ENCODE results near the gene PARM1. TPM values are rescaled to one million over a fixed set of nuclear protein-coding genes. Genes with fewer than 3 reads are reported as not detected.

The PARM1 gene
- polyA plus RNA-seq, 1 of the 3 experiments (the other 2 are of a cell fraction): not detected

GRCh38 chr4:75080888-75081287 is 148.0 kb downstream of the PARM1 start:
- no peaks in the 10 kb centered on the region for H3F3A ChIP-seq (replicated peaks; ENCODE audit: insufficient read depth)
- H4K20me1 ChIP-seq (ENCODE audit: insufficient read depth): no peaks in the 10 kb centered on the region
- ChIA-PET CTCF (no interaction called here), POLR2A (no interaction called here)
- H3K9me3 ChIP-seq: no peaks in the 10 kb centered on the region
- no peak overlapping the region for H3K4me2 ChIP-seq
- H3K9me2 ChIP-seq: no peaks in the 10 kb centered on the region
- no peak overlapping the region for H3K9ac ChIP-seq
- TF ChIP-seq NRF1 (IDR thresholded peaks at IDR 0.05; ENCODE audit: low read depth, low read length) (no peak), TAF1 (IDR thresholded peaks at IDR 0.05; ENCODE audit: borderline replicate concordance, low read depth, low read length) (no peak), RFX5 (IDR thresholded peaks at IDR 0.05; ENCODE audit: low read length) (no peak), SIN3A (IDR thresholded peaks at IDR 0.05; ENCODE audit: borderline replicate concordance, low read depth, low read length) (no peak), POLR2AphosphoS5 (IDR thresholded peaks at IDR 0.05; ENCODE audit: low read depth, low read length) (no peak), RAD21 (IDR thresholded peaks at IDR 0.05; ENCODE audit: low read length) (no peak)
- TF ChIP-seq, protein P1, sequence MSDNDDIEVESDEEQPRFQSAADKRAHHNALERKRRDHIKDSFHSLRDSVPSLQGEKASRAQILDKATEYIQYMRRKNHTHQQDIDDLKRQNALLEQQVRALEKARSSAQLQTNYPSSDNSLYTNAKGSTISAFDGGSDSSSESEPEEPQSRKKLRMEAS (IDR thresholded peaks at IDR 0.05; ENCODE audit: low read depth): no peak
- H3K27me3 ChIP-seq (ENCODE audit: insufficient read depth): no peaks in the 10 kb centered on the region
- H3K79me2 ChIP-seq (ENCODE audit: insufficient read depth): no peaks in the 10 kb centered on the region
- no peak overlapping the region for H3K27ac ChIP-seq (ENCODE audit: low read depth in 2 of 2, low read length in 1 of 2)
- no peaks in the 10 kb centered on the region for H3K4me1 ChIP-seq (ENCODE audit: control insufficient read depth in 1 of 2, insufficient read depth in 2 of 2, low read depth in 1 of 2, low read length in 1 of 2)
- no peak overlapping the region for H3K4me3 ChIP-seq (ENCODE audit: low read depth in 2 of 2, low read length in 1 of 2)
- no peak for DNase-seq
- H2AFZ ChIP-seq (ENCODE audit: low read depth): no peak overlapping the region
- WGBS (ENCODE audit: low lambda C conversion rate): 7% methylated on average over 2 of the region's 2 CpGs
- H3K36me3 ChIP-seq (replicated peaks in 1 of 2; ENCODE audit: control insufficient read depth in 1 of 2, insufficient read depth in 2 of 2, low read length in 1 of 2): no peaks in the 10 kb centered on the region

DNA sequence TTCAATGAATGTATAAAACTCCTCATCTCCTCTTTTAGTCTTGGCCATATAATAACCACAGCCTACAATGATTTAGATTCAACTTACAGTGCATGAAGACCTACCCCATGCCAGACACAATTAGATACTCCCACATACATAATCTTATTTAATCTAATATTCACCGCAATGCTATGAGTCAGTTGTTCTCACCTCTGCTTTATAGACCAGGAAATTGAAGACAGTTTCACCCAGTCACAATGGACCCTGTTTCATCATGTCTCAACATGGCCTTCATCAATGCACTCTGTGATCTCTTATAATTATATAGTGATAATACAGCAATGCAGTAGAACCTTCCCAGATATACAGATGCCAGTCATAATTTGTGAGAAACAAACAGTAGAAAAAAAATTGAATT is 148.6 kb downstream of the PARM1 start:
- no peak overlapping the region for H2AFZ ChIP-seq (ENCODE audit: low read depth)
- no peak overlapping the region for H3K4me2 ChIP-seq
- H3K27ac ChIP-seq (ENCODE audit: low read depth in 2 of 2, low read length in 1 of 2): no peak overlapping the region
- no peaks in the 10 kb centered on the region for H3K79me2 ChIP-seq (ENCODE audit: insufficient read depth)
- H3K9ac ChIP-seq: no peak overlapping the region
- CTCF ChIA-PET: no interaction called here
- DNase-seq: no peak
- no peaks in the 10 kb centered on the region for H3K27me3 ChIP-seq (ENCODE audit: insufficient read depth)
- H3K36me3 ChIP-seq (replicated peaks in 1 of 2; ENCODE audit: control insufficient read depth in 1 of 2, insufficient read depth in 2 of 2, low read length in 1 of 2): no peaks in the 10 kb centered on the region
- no peaks in the 10 kb centered on the region for H3F3A ChIP-seq (replicated peaks; ENCODE audit: insufficient read depth)
- H3K9me3 ChIP-seq: no peaks in the 10 kb centered on the region
- no peak overlapping the region for H3K4me3 ChIP-seq (ENCODE audit: low read depth in 2 of 2, low read length in 1 of 2)
- H3K9me2 ChIP-seq: no peaks in the 10 kb centered on the region
- no peak for TF ChIP-seq SMC3 (IDR thresholded peaks at IDR 0.05; ENCODE audit: low read depth, low read length)
- POLR2A ChIA-PET: no interaction called here
- H4K20me1 ChIP-seq (ENCODE audit: insufficient read depth): no peaks in the 10 kb centered on the region
- H3K4me1 ChIP-seq (ENCODE audit: control insufficient read depth in 1 of 2, insufficient read depth in 2 of 2, low read depth in 1 of 2, low read length in 1 of 2): no peaks in the 10 kb centered on the region
- WGBS (ENCODE audit: low lambda C conversion rate): 10% methylated on average over 1 of the region's 1 CpG

DNA sequence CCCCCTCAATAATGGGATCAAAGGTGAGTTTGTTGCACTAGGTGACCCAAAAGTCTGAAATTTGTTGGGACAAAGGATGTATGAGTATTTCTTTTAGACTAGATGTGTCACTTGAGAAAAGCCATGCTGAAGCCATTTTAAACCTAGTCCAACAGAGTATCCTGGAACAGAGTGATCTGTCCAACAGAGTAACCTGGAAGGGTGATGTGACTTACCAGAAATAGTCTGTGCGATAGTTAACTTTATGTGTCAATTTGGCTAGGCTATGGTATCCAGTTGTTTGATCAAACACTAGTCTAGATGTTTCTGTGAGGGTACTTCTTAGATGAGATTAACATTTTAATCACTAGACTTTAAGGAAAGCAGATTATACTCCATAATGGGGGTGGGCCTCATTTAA is 154.5 kb downstream of the PARM1 start:
- Histone ChIP-seq H3K36me3 (replicated peaks in 1 of 2; ENCODE audit: control insufficient read depth in 1 of 2, insufficient read depth in 2 of 2, low read length in 1 of 2) (no peaks in the 10 kb centered on the region), H3K27ac (ENCODE audit: low read depth in 2 of 2, low read length in 1 of 2) (no peak overlapping the region), H3K9me3 (no peaks in the 10 kb centered on the region), H4K20me1 (ENCODE audit: insufficient read depth) (no peaks in the 10 kb centered on the region), H3K4me1 (ENCODE audit: control insufficient read depth in 1 of 2, insufficient read depth in 2 of 2, low read depth in 1 of 2, low read length in 1 of 2) (no peaks in the 10 kb centered on the region), H3K4me3 (ENCODE audit: low read depth in 2 of 2, low read length in 1 of 2) (no peak overlapping the region), H3K9me2 (no peaks in the 10 kb centered on the region), H2AFZ (ENCODE audit: low read depth) (no peak overlapping the region), H3F3A (replicated peaks; ENCODE audit: insufficient read depth) (no peaks in the 10 kb centered on the region), H3K9ac (no peak overlapping the region), H3K4me2 (no peak overlapping the region), H3K27me3 (ENCODE audit: insufficient read depth) (no peaks in the 10 kb centered on the region), H3K79me2 (ENCODE audit: insufficient read depth) (no peaks in the 10 kb centered on the region)
- CTCF ChIA-PET: no interaction called here
- DNase-seq: no peak
- WGBS (ENCODE audit: low lambda C conversion rate): 0% methylated on average over 1 of the region's 1 CpG
- TF ChIP-seq SMC3 (IDR thresholded peaks at IDR 0.05; ENCODE audit: low read depth, low read length): no peak
- no peak for TF ChIP-seq GATA2 (CRISPR knock-in tag; IDR thresholded peaks at IDR 0.05)
- no peak for TF ChIP-seq FOSL2 (IDR thresholded peaks at IDR 0.05; ENCODE audit: borderline replicate concordance, low read depth)
- no peak for TF ChIP-seq RXRA (IDR thresholded peaks at IDR 0.05; ENCODE audit: borderline replicate concordance, low read depth)
- no peak for TF ChIP-seq FOXM1 (IDR thresholded peaks at IDR 0.05; ENCODE audit: low read depth)
- no peak for TF ChIP-seq JUND (IDR thresholded peaks at IDR 0.05)
- POLR2A ChIA-PET: no interaction called here
